Right lobe of liver (tissue), 6 donors: ENCODE data around the gene MACROH2A1. TPM values are rescaled to one million over a fixed set of nuclear protein-coding genes. Genes with fewer than 3 reads are reported as not detected.

ENCODE experiments used
- ATAC-seq, 4 donors: fragments of 200-7000 bp; cut with Tn5 transposase; one replicate each; pipeline ENCODE4 v1.9.1; 2020; ENCODE audit warnings: mild to moderate bottlenecking in 4 of 4, moderate library complexity in 4 of 4
- DNase-seq, 3 donors: peaks; one replicate each; pipeline ENCODE4 v3.0.0-alpha.2; 2020
- H3K27ac ChIP-seq, 3 donors: fragments of 200-600 bp; one replicate each; pipeline ENCODE4 v1.8.0; 2022
- H3K27me3 ChIP-seq, 2 donors: fragments of 200-600 bp; one replicate each; pipeline ENCODE4 v1.8.0; 2022
- H3K36me3 ChIP-seq, 4 donors: fragments of 200-600 bp; sonication (generic) in 1 of 4; one replicate each; pipeline versions ENCODE4 v1.5.1 to v1.8.0; 2017 to 2022; ENCODE audit warnings: control low read depth in 1 of 4
- H3K4me1 ChIP-seq, 4 donors: fragments of 200-600 bp; sonication (generic) in 1 of 4; one replicate each; pipeline versions ENCODE4 v1.5.1 to v1.8.0; 2017 to 2022; ENCODE audit warnings: control low read depth in 1 of 4
- H3K4me3 ChIP-seq, 3 donors: fragments of 200-600 bp; one replicate each; pipeline ENCODE4 v1.8.0; 2022
- H3K9me3 ChIP-seq, 4 donors: fragments of 200-600 bp; sonication (generic) in 1 of 4; one replicate each; pipeline versions ENCODE4 v1.5.1 to v1.8.0; 2017 to 2022; ENCODE audit warnings: control low read depth in 1 of 4
- CTCF ChIP-seq, 4 donors: fragments of 200-600 bp in 3 of 4; fragments of 450-650 bp in 1 of 4; IDR thresholded peaks; one replicate each; pipeline versions ENCODE4 v1.5.1 to v1.8.0; 2016 to 2022; ENCODE audit warnings: antibody characterized with exemption in 4 of 4, mild to moderate bottlenecking in 2 of 4
- POLR2A ChIP-seq: fragments of 450-650 bp; IDR thresholded peaks from one replicate; pipeline ENCODE4 v1.6.1; 2017; ENCODE audit warnings: antibody characterized with exemption, mild to moderate bottlenecking
- WGBS: methylation state at CpG from one replicate; pipeline ENCODE4 v1.1.6; 2018; ENCODE audit warnings: low coverage, low lambda C conversion rate; ENCODE audit not compliant: insufficient coverage; ENCODE audit errors: missing lambda C conversion rate; 5-methylcytosine and 5-hydroxymethylcytosine counted together
- intact Hi-C, 2 donors: fragments of 100-400 bp; cut with DNase I; formaldehyde crosslinking; loops; one replicate each; pipeline versions ENCODE4 v1.11.2 to v1.14.1; 2022
- total RNA-seq, 6 experiments: library from RNA; depleted of rRNA in 2 of 6; stranded (reverse); fragments of >200 nt in 2 of 6; fragmentation: NEBNext Ultra II Directional in 3 of 6; extraction: Animal tissue kit (Norgen Biotek cat#: 25700) in 3 of 6; gene quantifications; one replicate each; pipeline versions ENCODE4 v1.1.0 to v1.2.4, GENCODE V29; 2016 to 2023
- donor health status: DM: no; HTN: yes; CAD: no.
- donor health status: DM: no; HTN: no; CAD: no.
- donor health status: DM: no; HTN: no; CAD: no.
- donor health status: DM: no; HTN: yes; CAD: no.
- donor health status: DM: no; HTN: yes; CAD: no.

Gene MACROH2A1
- total RNA-seq, 6 experiments from 2014 or later = 40.0 to 113 (median 51.6) TPM

DNA sequence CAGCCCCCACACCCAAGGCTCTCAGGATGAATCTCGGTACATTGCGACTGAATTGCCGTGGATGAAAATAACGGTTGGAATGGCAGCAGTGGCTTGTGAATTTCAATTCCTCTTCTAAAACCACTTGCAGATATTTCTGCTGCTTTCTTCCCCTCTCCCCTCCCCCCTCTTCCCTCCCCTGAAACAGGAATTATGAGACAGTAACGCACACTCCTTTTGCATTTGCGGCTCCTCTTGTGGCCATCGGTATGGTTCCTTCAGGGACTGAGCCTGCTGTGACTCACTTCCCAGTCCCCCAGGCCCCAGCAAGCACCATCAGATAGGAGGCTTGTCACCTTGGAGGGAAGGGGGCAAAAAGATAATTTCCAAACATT lies 38.4 kb upstream of the MACROH2A1 start:
- Histone ChIP-seq H3K4me1 (no peaks in the 10 kb centered on the region), H3K27me3 (no peaks in the 10 kb centered on the region), H3K9me3 (no peaks in the 10 kb centered on the region), H3K27ac (no peak overlapping the region), H3K4me3 (no peak overlapping the region), H3K36me3 (no peaks in the 10 kb centered on the region)
- DNase-seq (peak in 1 of 3 donors; percentile 39), ATAC-seq (peak; percentile 14 to 66 (median 47))
- WGBS = 44% methylated on average over 5 of the region's 7 CpGs
- intact Hi-C loops = no loop called here
- no peak for TF ChIP-seq POLR2A
- no peak for TF ChIP-seq CTCF (IDR thresholded peaks at IDR 0.05)

DNA sequence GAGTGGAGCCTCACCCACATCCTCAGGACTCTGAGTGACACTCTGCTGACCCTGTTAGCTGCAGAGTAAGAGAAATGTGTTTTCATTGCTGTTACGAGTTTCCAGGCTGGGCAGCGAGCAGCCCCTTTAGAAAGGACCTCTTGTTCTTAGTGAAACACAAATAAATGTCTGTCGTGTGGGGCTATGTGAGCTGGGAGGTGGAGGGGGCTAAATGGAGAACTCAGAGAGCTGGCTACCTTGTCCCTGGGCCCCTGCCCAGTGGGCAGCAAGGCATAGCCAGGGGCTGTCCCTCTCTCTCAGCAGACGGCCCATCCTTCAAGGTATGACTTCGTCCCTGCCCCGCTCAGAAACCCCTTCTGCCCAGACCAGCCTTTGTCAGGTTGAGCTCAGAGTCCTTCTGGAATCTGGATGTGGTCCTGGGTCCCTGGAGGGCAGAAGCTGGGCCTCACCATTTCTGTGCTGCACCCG lies 38.0 kb upstream of the MACROH2A1 start:
- Histone ChIP-seq H3K4me1 (no peaks in the 10 kb centered on the region), H3K36me3 (no peaks in the 10 kb centered on the region), H3K27me3 (no peaks in the 10 kb centered on the region), H3K9me3 (no peaks in the 10 kb centered on the region), H3K4me3 (no peak overlapping the region), H3K27ac (no peak overlapping the region)
- DNase-seq (peak in 1 of 3 donors; percentile 36), ATAC-seq (no peak)
- no peak for TF ChIP-seq CTCF (IDR thresholded peaks at IDR 0.05)
- TF ChIP-seq POLR2A = no peak
- WGBS = 80% methylated on average over 1 of the region's 7 CpGs
- intact Hi-C loops = no loop called here

DNA sequence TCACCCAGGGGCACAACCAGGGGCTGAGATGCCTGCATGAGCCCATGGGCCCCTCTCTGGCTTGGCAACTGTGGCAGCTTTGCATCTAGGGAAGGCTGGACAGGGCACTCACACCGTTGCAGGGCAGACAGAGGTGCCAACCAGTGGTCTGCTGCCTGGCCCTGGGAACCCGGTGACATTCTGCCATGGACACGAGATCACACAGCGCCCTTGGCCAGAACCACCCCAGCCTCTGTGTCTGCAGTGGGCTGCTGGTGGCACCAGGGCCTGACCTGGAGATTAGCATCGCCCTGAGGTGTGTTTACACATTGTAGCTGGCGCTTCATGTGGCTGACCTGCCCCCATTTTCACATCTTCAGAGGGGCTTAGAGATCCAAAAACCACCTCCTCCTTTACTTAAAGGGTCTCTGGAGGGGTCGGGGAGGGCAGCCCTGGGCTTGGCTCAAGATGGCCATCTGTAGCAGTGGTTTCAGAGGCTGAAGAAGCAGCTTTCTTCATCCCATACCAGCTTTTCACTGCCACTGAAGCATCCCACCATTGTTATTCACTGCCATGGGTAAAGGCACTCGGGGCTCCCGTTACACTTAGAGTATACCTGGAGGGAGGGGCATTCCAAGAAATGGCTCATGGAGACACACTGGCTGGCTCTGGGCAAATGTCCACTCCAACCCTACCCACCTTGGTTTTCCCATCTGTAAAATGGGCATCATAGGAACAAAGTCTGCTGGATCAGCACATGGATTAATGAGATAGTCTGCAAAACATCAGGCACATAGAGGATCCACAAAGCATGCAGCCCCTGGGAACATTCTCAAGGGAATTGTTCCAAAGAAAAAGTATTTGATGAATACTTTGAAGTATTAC lies 36.7 kb upstream of the MACROH2A1 start:
- intact Hi-C loops = no loop called here
- no peaks in the 10 kb centered on the region for H3K36me3 ChIP-seq

GRCh38 chr5:135434591-135435466 lies 35.8 kb upstream of the MACROH2A1 start:
- Histone ChIP-seq H3K9me3 (no peaks in the 10 kb centered on the region), H3K4me3 (no peak overlapping the region), H3K27ac (no peak overlapping the region), H3K4me1 (no peaks in the 10 kb centered on the region), H3K27me3 (no peaks in the 10 kb centered on the region), H3K36me3 (no peaks in the 10 kb centered on the region)
- WGBS = 48% methylated on average over 18 of the region's 24 CpGs
- intact Hi-C loops = no loop called here
- DNase-seq (peak in 1 of 3 donors; percentile 22), ATAC-seq (no peak)
- no peak for TF ChIP-seq CTCF (IDR thresholded peaks at IDR 0.05)
- TF ChIP-seq POLR2A = no peak

More for the DNA sequence above, 36.7 kb upstream of the MACROH2A1 start:
- Histone ChIP-seq H3K27me3 (no peaks in the 10 kb centered on the region), H3K4me1 (no peaks in the 10 kb centered on the region), H3K4me3 (no peak overlapping the region), H3K27ac (no peak overlapping the region), H3K9me3 (no peaks in the 10 kb centered on the region)
- no peak for TF ChIP-seq CTCF (IDR thresholded peaks at IDR 0.05)
- no peak for TF ChIP-seq POLR2A
- ATAC-seq = no peak
- peak in 1 of 3 donors; percentile 30 for DNase-seq
- no CpG with 5 or more reads among the region's 9 CpGs for WGBS
